Posterior vena cava (tissue), 2 donors: Measurements from ENCODE around the gene INO80E. TPM values are rescaled to one million over a fixed set of nuclear protein-coding genes. Genes with fewer than 3 reads are reported as not detected.
"Not testable (repeated sequence)": the region's sequence is repeated elsewhere in the genome, so short reads cannot be mapped to it uniquely, and the experiment has no call there.

ENCODE experiments used
- DNase-seq: peaks from one replicate; pipeline ENCODE4 v3.0.0-alpha.2; 2020; ENCODE audit warnings: low spot score
- intact Hi-C, 2 donors: fragments of 100-400 bp; cut with DNase I; formaldehyde crosslinking; loops; one replicate each; pipeline versions ENCODE4 v1.14.1 to v1.14.2; 2022 to 2023
- total RNA-seq, 2 donors: library from RNA; stranded (reverse); fragmentation: NEBNext Ultra II Directional; extraction: Animal tissue kit (Norgen Biotek cat#: 25700); gene quantifications; one replicate each; pipeline ENCODE4 v1.2.1, GENCODE V29; 2021
- donor health status: DM: yes; HTN: yes; CAD: no.
- donor health status: DM: yes; HTN: yes; CAD: no.

The INO80E gene
- total RNA-seq, 2 donors from 2014 or later, result 42.2 to 46.0 TPM

DNA sequence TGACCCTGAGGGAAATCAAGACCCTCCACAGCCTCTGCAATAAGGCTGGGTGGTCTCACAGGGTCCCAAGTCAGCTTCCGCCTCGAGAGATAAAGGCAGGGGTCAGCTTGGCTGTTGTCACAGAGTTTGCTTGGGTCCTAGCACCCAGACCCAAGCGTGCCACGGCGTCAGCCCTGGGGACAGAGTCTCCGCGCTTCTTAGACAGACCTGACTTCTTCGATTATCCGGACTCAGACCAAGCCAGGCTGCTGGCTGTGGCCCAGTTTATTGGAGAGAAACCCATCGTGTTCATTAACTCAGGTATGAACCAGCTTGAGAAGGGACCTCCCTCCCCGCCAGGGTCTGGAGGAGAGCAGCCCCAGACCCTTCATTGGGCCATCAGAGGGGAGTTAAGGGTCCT lies 27.5 kb downstream of the INO80E start:
- intact Hi-C loops, result loop anchor here in 1 of 2 donors (5.0 kb wide), 1 partner anchor 326 kb away; no protein-coding TSS in a partner anchor
- no peak for DNase-seq

- intact Hi-C loops, result loop anchor here in 1 of 2 donors (5.0 kb wide), 1 partner anchor 327 kb away; no protein-coding TSS in a partner anchor
Measured at GRCh38 chr16:30024451-30024850, 28.4 kb downstream of the INO80E start.

GRCh38 chr16:30025156-30025555 lies 29.1 kb downstream of the INO80E start:
- intact Hi-C loops, result no loop called here
- no peak for DNase-seq

More at GRCh38 chr16:30024451-30024850, 28.4 kb downstream of the INO80E start:
- DNase-seq, result no peak

DNA sequence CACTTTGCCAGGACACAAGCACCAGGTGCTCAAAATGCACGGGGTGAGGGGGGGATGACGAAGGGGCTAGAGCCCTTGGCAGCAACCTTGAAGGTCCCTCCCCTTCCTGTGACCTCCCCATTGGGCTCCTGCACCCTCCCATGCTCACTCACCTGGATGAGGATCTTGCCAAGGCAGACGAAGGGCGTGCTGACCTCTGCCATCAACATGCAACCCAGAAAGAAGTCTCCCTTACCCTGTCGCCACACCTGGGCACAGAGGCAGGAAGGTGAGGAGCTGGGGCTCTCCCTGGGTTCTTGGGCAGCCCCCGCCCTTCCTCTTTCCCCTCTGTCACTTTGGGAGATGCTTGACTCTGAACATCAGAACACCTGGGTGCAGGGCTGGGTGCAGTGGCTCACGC lies 29.5 kb downstream of the INO80E start:
- no peak for DNase-seq
- intact Hi-C loops, result no loop called here

- no peak for DNase-seq
- intact Hi-C loops, result no loop called here
Measured at GRCh38 chr16:30026449-30026848, 30.4 kb downstream of the INO80E start.

DNA sequence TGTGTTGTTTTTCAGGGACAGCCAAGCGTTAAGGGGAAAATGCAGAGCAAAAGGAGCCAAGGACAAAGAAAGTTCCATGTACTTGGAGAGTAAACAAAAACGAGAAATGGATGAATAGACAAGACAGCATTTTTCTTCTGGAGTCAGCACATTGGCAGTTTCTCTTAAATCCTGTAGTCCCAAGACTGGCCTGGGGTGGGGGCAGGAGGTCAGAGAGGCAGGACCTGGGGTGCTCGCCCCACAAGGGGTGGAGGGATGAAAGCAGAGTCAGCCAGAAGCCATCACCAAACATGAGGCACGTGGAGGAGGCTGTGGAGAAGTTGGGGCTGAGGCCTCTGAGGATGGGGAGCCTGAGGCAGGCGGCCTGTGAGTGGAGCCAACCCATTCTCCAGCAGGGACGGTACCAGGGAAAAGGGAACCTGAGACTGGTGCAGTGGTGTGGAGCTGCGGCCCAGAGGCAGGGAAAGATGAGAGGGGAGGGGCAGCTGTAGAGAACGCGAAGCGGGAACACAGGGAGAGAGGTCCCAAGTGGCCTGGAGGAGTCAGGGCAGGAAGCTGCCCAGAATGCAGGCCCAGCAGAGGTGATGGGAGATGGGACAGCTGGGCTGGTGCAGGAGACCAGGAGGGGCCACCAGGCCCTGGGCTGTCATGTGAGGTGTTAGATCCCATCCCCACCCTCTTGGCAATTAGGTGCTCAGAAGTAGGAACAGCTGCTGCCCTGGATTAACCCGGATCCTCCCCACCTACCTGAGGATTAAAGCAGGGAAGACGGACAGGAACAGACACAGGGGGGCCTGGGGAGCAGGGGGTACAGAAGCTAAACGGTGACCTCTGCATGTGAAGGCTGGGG lies 31.8 kb downstream of the INO80E start:
- intact Hi-C loops, result no loop called here

DNA sequence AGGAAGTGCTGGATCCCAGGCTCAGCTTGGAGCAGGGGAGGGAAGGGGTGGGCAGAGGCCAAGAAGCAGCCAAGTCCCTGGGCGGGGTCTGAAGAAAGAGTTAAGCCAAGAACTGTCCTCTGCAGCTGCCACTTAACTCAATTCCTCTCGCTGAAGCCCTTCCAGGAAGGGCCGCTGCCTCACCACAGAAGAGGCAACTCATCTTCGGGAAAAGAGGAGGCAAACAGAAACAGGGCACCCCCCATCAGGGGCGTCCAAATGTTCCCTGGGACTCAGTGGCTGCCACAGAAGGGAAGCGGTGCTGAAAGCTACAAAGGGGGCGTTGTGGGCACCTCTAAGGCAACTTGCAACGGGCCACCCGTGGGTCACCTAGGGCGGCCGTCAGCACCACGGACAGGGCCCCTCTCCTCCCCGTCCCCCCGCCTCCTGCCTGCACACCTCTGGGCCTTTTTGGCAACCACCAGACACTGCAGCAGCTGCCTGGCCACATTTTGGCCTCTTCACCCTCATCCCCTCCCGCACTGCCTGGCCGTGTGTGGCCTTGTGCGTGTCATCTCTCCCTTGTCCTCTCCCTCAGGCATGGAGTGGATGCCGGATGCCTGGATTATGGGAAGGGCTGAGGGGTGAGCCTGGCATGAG lies 32.5 kb downstream of the INO80E start:
- DNase-seq, result no peak
- intact Hi-C loops, result no loop called here

More for the DNA sequence above, 31.8 kb downstream of the INO80E start:
- DNase-seq, result no peak

- intact Hi-C loops, result no loop called here
- DNase-seq, result no peak
Measured at GRCh38 chr16:30030011-30030685, 34.1 kb downstream of the INO80E start.

DNA sequence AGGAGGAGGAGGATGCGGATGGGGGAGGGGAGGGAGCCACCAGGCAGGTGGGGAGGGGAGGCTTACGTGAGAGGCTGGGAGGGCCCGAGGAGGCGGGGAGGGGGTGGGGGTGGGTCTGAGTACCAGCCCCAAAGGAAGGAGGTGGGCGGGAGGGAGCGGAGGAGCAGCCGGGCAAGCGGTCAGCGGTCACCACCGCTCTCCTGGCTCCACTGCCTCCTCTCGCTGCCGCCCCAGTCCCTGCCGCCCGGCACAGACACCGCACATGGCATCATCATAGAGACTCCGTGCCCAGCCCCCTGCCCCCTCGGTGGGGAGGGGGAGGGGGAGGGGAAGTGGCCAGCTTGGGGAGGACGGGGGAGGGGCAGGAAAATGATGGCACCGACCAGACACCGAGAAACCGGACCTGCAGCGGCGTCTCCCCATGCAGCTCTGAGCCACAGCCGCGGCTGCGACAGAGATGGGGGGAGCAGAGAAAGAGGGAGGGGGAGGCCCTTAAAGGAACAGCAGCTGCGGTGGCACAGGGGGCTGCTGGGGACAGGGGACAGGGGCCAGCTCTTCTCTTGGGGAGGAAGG lies 34.9 kb downstream of the INO80E start, which contains the start of gene TLCD3B:
TLCD3B (minus strand) TSS at position 431 of the 573 bp plus-strand sequence. CDS start 744 bp downstream, outside the sequence.
- DNase-seq, result no peak
- intact Hi-C loops, result no loop called here

DNA sequence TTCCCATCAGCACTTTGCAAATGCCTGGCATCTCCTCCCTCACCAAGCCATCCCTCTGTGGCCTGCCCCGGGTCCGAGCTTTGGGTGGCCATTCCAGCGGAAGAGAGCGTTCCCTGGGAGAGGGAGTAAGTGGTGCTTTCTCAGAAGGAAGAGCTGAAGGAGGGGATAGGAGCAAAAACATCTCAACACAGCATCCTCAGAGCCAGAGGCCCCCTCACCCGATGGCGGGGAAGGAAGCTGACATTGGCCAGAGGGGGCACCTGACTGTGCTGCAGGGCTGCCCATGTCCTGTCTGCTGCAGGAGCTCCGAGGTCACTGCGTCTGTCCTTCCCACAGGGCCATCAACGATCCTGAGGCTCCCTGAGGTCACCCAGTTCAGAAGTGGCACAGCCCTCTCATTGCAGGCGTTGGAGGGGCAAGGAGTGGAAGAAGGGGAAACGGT lies 35.5 kb downstream of the INO80E start:
- DNase-seq, result no peak
- intact Hi-C loops, result no loop called here

DNA sequence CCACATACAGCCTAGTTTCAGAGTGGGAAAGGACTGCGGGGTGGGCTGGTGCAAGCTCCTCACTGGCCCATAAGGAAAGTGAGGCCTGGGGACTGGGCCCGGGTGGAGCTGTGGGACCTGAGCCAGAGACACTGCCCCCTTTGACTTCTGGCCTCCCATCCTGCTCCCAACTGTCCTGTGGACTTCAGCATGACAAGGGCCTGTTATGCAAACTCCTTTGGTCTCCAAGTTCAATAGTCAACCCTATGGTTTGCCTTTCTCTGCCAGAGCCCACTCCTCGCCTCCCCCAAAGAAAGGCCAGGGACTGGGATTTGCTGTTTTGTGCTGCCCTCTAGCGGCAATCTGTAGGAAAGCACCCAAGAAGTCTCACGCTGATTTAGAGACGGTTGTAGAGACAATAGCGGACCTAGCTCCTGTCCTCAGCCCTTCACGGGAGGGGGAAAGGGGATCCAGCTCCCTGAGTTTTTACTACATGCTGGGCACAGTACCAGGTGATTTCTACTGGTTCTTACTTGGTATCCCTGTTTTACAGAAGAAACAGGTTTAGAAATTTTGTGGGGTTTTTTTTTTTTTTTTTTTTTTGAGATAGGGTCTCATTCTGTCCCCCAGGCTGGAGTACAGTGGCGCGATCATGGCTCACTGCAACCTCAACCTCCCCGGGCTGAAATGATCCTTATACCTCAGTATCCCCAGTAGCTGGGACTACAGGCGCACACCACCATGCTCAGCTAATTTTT lies 36.2 kb downstream of the INO80E start:
- no peak for DNase-seq
- intact Hi-C loops, result no loop called here

- intact Hi-C loops, result no loop called here
Measured at GRCh38 chr16:30033270-30033669, 37.2 kb downstream of the INO80E start.

DNA sequence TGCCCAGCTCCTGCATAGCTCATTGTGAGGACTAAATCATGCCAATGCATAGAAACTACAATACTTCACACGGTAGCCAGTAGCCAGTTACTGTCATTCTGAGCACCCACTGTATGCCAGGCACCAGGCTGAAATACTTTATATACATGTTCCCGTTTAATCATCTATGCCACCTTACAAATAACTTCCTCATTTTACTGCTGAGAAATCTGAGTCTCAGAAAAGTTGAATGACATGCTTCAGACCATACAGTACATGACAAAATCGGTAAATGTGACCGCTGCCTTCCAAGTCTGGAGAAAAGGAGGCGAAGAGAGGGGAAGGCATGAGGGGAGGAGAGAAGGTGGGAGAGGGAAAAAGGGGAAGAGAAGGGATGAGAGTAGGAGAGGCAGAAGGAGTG lies 44.2 kb downstream of the INO80E start:
- intact Hi-C loops, result no loop called here

More at GRCh38 chr16:30033270-30033669, 37.2 kb downstream of the INO80E start:
- DNase-seq, result no peak

GRCh38 chr16:30040690-30041089 lies 44.6 kb downstream of the INO80E start:
- DNase-seq, intact Hi-C loops: not testable (repeated sequence)

More for the DNA sequence above, 44.2 kb downstream of the INO80E start:
- DNase-seq, result no peak

DNA sequence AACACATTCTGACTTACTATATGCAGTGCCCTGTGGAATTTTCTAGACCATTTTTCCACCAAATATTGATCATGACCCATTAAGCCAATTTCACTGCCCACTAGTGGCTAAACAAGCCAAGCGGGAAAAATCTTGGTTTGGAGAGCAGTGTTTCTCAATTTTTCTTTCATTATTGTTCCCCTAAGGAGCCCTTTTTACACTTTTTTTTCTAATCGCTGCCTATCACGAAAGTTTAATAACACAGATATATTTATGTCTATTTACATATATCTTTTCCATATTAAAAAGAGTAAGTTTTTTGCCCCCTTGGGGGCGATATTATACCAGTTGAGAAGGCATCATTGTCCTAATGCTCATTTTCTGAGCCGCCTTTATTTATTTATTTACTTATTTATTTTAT lies 45.8 kb downstream of the INO80E start:
- intact Hi-C loops, result no loop called here
- no peak for DNase-seq

DNA sequence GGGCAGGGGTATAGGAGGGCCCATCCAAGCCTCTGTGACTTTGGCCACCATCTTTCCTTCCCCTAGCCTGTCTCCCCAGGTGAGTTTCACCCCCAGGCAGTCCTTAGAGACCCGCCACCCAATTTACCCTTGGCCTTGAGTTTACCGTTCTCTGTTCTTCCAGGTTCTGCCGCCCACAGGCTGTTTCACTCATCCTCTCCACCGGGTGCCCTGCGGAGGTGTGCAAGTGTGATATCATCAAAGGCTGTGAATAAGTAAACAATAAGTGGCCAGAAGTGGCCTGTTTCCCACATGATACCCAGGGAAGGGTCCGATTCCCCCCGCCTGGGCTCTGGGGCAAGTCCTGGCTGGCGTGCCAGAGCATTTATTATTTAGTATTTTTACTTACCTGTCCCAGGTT lies 50.1 kb downstream of the INO80E start:
- DNase-seq, result no peak
- intact Hi-C loops, result no loop called here

GRCh38 chr16:30046588-30046987 lies 50.5 kb downstream of the INO80E start:
- no peak for DNase-seq
- intact Hi-C loops, result no loop called here

GRCh38 chr16:30049871-30050270 lies 53.8 kb downstream of the INO80E start:
- intact Hi-C loops, result no loop called here
- peak; percentile 67 for DNase-seq

GRCh38 chr16:30051518-30051917 lies 55.5 kb downstream of the INO80E start:
- intact Hi-C loops, result no loop called here

More at GRCh38 chr16:30051518-30051917, 55.5 kb downstream of the INO80E start:
- DNase-seq, result no peak
